HEK293 (cell line): Measurements from ENCODE around the gene RELT.
A peak's percentile ranks its signal among the peaks of the same experiment; 100 is the strongest.

Experiments used
- CTCF ChIA-PET: fragments of 350-600 bp; formaldehyde crosslinking; extraction: SDS; loops from one replicate; lab custom pipeline; 2021; ENCODE audit warnings: antibody characterized with exemption; lab: Yijun Ruan, JAX
- POLR2A ChIA-PET: fragments of 300-600 bp; formaldehyde crosslinking; extraction: SDS; loops from one replicate; lab custom pipeline; 2020; ENCODE audit warnings: antibody characterized with exemption, inconsistent platforms; lab: Yijun Ruan, JAX
- H3K27ac ChIP-seq: fragments of 200-500 bp; sonication (Bioruptor generic); 2 replicates; pipeline ENCODE4 v1.5.1; 2014; ENCODE audit warnings: low read depth, low read length, control low read depth, inconsistent platforms; ENCODE audit errors: extremely low read depth
- H3K36me3 ChIP-seq, 2 experiments: fragments of 200-500 bp in 1 of 2; sonication (Bioruptor generic) in 1 of 2; 1 replicate in 1 of 2; 2 replicates in 1 of 2; pipeline ENCODE4 v1.5.1; 2014 to 2017; ENCODE audit warnings: inconsistent platforms in 2 of 2, low read length in 2 of 2; ENCODE audit not compliant: control insufficient read depth in 2 of 2, insufficient read depth in 1 of 2
- H3K4me1 ChIP-seq: fragments of 200-500 bp; sonication (Bioruptor generic); 2 replicates; pipeline ENCODE4 v1.5.1; 2014; ENCODE audit warnings: mild to moderate bottlenecking, low read length, inconsistent platforms; ENCODE audit not compliant: control insufficient read depth, insufficient read depth
- H3K4me3 ChIP-seq: 2 replicates; pipeline ENCODE4 v1.5.1; 2011; ENCODE audit warnings: low read depth, mild to moderate bottlenecking, control low read depth, low read length, moderate library complexity
- H3K9me3 ChIP-seq: fragments of 200-500 bp; sonication (Bioruptor generic); 2 replicates; pipeline ENCODE4 v1.5.1; 2014; ENCODE audit warnings: low read depth, low read length, inconsistent platforms; ENCODE audit not compliant: control insufficient read depth, insufficient read depth
- BCL11A ChIP-seq: fragments of 450-650 bp; formaldehyde crosslinking; IDR thresholded peaks from 2 replicates; pipeline ENCODE4 v1.5.1; 2016; ENCODE audit warnings: low read depth, missing biosample characterization, missing genetic modification characterization
- EGR2 ChIP-seq: fragments of 450-650 bp; formaldehyde crosslinking; IDR thresholded peaks from 2 replicates; pipeline ENCODE4 v1.5.1; 2016; ENCODE audit warnings: low read depth, missing biosample characterization, missing genetic modification characterization
- ZBTB20 ChIP-seq: fragments of 450-650 bp; formaldehyde crosslinking; IDR thresholded peaks from 2 replicates; pipeline ENCODE4 v1.5.1; 2016; ENCODE audit warnings: missing biosample characterization, missing genetic modification characterization
- ZBTB21 ChIP-seq: fragments of 450-650 bp; formaldehyde crosslinking; IDR thresholded peaks from 2 replicates; pipeline ENCODE4 v1.5.1; 2017; ENCODE audit warnings: missing biosample characterization, missing genetic modification characterization
- ZIC2 ChIP-seq: fragments of 450-650 bp; formaldehyde crosslinking; IDR thresholded peaks from 2 replicates; pipeline ENCODE4 v1.5.1; 2016; ENCODE audit warnings: missing biosample characterization, missing genetic modification characterization
- ZNF157 ChIP-seq: fragments of 450-650 bp; formaldehyde crosslinking; IDR thresholded peaks from 2 replicates; pipeline ENCODE4 v1.5.1; 2016; ENCODE audit warnings: missing biosample characterization, missing genetic modification characterization
- ZNF174 ChIP-seq: fragments of 450-650 bp; formaldehyde crosslinking; IDR thresholded peaks from 2 replicates; pipeline ENCODE4 v1.5.0; 2017; ENCODE audit warnings: missing biosample characterization, mild to moderate bottlenecking, missing genetic modification characterization
- ZNF2 ChIP-seq: fragments of 450-650 bp; formaldehyde crosslinking; IDR thresholded peaks from 2 replicates; pipeline ENCODE4 v1.5.1; 2016; ENCODE audit warnings: missing biosample characterization, missing genetic modification characterization
- ZNF202 ChIP-seq: fragments of 450-650 bp; formaldehyde crosslinking; IDR thresholded peaks from 2 replicates; pipeline ENCODE4 v1.5.1; 2016; ENCODE audit warnings: missing biosample characterization, missing genetic modification characterization, borderline replicate concordance
- ZNF350 ChIP-seq: fragments of 450-650 bp; formaldehyde crosslinking; IDR thresholded peaks from 2 replicates; pipeline ENCODE4 v1.5.0; 2017; ENCODE audit warnings: missing biosample characterization, mild to moderate bottlenecking, missing genetic modification characterization
- ZNF37A ChIP-seq: fragments of 450-650 bp; IDR thresholded peaks from 2 replicates; pipeline ENCODE4 v1.5.1; 2018; ENCODE audit warnings: missing biosample characterization, missing genetic modification characterization
- ZNF426 ChIP-seq: fragments of 450-650 bp; formaldehyde crosslinking; IDR thresholded peaks from 2 replicates; pipeline ENCODE4 v1.5.1; 2017; ENCODE audit warnings: missing biosample characterization, missing genetic modification characterization, mild to moderate bottlenecking, inconsistent platforms, moderate library complexity
- ZNF510 ChIP-seq: fragments of 450-650 bp; formaldehyde crosslinking; IDR thresholded peaks from 2 replicates; pipeline ENCODE4 v1.5.1; 2018; ENCODE audit warnings: mild to moderate bottlenecking, missing genetic modification characterization, missing biosample characterization; ENCODE audit not compliant: insufficient replicate concordance
- ZNF514 ChIP-seq: fragments of 450-650 bp; formaldehyde crosslinking; IDR thresholded peaks from 2 replicates; pipeline ENCODE4 v1.5.1; 2016; ENCODE audit warnings: missing biosample characterization, missing genetic modification characterization
- ZNF530 ChIP-seq: fragments of 450-650 bp; formaldehyde crosslinking; IDR thresholded peaks from 2 replicates; pipeline ENCODE4 v1.5.1; 2016; ENCODE audit warnings: low read depth, missing biosample characterization, missing genetic modification characterization
- ZNF629 ChIP-seq: fragments of 450-650 bp; formaldehyde crosslinking; IDR thresholded peaks from 2 replicates; pipeline ENCODE4 v1.5.1; 2017; ENCODE audit warnings: missing biosample characterization, missing genetic modification characterization
- ZNF654 ChIP-seq: fragments of 450-650 bp; formaldehyde crosslinking; IDR thresholded peaks from 2 replicates; pipeline ENCODE4 v1.5.1; 2016; ENCODE audit warnings: low read depth, missing biosample characterization, missing genetic modification characterization
- ZNF660 ChIP-seq: fragments of 450-650 bp; IDR thresholded peaks from 2 replicates; pipeline ENCODE4 v1.5.1; 2018; ENCODE audit warnings: missing biosample characterization, mild to moderate bottlenecking, missing genetic modification characterization
- ZNF747 ChIP-seq: fragments of 450-650 bp; formaldehyde crosslinking; IDR thresholded peaks from 2 replicates; pipeline ENCODE4 v1.5.1; 2016; ENCODE audit warnings: missing biosample characterization, missing genetic modification characterization
- ZNF785 ChIP-seq: fragments of 450-650 bp; formaldehyde crosslinking; IDR thresholded peaks from 2 replicates; pipeline ENCODE4 v1.5.1; 2016; ENCODE audit warnings: missing biosample characterization, missing genetic modification characterization
- ZSCAN30 ChIP-seq: fragments of 450-650 bp; IDR thresholded peaks from 2 replicates; pipeline ENCODE4 v1.5.1; 2018; ENCODE audit warnings: missing biosample characterization, mild to moderate bottlenecking, missing genetic modification characterization, moderate library complexity
- TF ChIP-seq, protein P1 (sequence below): fragments of 450-650 bp; formaldehyde crosslinking; IDR thresholded peaks from 2 replicates; pipeline ENCODE4 v1.5.1; 2016; ENCODE audit warnings: missing biosample characterization, missing genetic modification characterization
- TF ChIP-seq, protein P2 (sequence below): fragments of 450-650 bp; formaldehyde crosslinking; IDR thresholded peaks from 2 replicates; pipeline ENCODE4 v1.5.1; 2016; ENCODE audit warnings: missing biosample characterization, missing genetic modification characterization
- TF ChIP-seq, protein P3 (sequence below): fragments of 450-650 bp; formaldehyde crosslinking; IDR thresholded peaks from 2 replicates; pipeline ENCODE4 v1.5.1; 2016; ENCODE audit warnings: missing biosample characterization, missing genetic modification characterization

Gene RELT

DNA sequence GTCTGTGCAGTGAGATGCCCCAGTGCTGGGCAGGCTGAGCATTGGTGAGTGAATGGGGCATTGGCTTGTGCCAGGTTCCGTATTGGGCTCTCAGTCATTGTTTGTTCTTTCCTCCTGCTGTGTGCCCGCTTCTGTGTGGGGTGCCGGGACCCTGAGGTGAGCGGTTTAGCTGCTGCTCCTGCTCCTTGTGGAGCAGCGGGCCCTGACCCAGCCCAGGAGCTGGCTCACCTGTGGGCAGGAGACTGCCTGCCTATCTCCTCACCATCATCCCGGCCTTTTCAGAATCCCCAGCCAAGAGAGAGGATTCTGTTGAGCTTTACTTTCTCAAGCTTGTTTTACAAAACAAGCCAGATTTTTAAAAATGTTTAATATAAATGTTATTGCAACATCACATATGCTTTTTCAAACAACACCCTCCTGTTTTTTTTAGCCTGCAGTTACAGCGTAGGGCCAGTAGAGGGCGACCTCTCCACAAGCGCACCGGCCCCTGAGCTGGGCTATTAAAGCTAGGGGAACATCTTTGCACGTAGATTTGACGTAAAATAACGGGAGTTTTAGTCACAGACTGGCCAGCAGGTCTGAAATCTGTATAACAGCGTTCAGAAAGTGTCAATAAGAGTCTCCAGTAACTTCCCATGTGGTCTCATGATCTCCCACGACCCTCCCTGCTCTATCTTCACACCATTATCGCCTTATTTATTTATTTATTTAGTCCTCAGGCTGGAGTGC, 25.1 kb upstream of the RELT start:
- H3K9me3 ChIP-seq, result no peaks in the 10 kb centered on the region
- no peak overlapping the region for H3K27ac ChIP-seq
- H3K4me3 ChIP-seq, result no peak overlapping the region
- H3K4me1 ChIP-seq, result no peaks in the 10 kb centered on the region
- ChIA-PET CTCF (interaction anchor here (0.5 to 6.4 kb wide), 52 partner anchors 9 to 1045 kb away, joined by 3 to 95 read pairs (median 4); partner anchors contain the start of genes ARHGEF17, PLEKHB1 and RAB6A), POLR2A (interaction anchor here (0.5 to 1.0 kb wide), 5 partner anchors 28 to 310 kb away, joined by 3 to 8 read pairs (median 4); no protein-coding TSS in a partner anchor)
- H3K36me3 ChIP-seq, result peaks cover 0 to 16% of the 10 kb centered on the region in 2 experiments; a peak in 1 of 3 replicates
- TF ChIP-seq, protein P1, sequence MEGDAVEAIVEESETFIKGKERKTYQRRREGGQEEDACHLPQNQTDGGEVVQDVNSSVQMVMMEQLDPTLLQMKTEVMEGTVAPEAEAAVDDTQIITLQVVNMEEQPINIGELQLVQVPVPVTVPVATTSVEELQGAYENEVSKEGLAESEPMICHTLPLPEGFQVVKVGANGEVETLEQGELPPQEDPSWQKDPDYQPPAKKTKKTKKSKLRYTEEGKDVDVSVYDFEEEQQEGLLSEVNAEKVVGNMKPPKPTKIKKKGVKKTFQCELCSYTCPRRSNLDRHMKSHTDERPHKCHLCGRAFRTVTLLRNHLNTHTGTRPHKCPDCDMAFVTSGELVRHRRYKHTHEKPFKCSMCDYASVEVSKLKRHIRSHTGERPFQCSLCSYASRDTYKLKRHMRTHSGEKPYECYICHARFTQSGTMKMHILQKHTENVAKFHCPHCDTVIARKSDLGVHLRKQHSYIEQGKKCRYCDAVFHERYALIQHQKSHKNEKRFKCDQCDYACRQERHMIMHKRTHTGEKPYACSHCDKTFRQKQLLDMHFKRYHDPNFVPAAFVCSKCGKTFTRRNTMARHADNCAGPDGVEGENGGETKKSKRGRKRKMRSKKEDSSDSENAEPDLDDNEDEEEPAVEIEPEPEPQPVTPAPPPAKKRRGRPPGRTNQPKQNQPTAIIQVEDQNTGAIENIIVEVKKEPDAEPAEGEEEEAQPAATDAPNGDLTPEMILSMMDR (tag by site-specific recombination), result peak; percentile 60
- TF ChIP-seq ZNF629 (tag by site-specific recombination) (peak; percentile 88), ZNF747 (tag by site-specific recombination) (no peak), ZSCAN30 (tag by site-specific recombination) (no peak), ZNF174 (tag by site-specific recombination) (no peak), ZNF37A (no peak), EGR2 (tag by site-specific recombination) (no peak), ZNF510 (tag by site-specific recombination) (no peak), ZIC2 (tag by site-specific recombination) (peak; percentile 40), ZNF660 (tag by site-specific recombination) (peak; percentile 34; the same call in 1 of the 2 replicates), ZNF785 (no peak), ZNF202 (tag by site-specific recombination) (no peak), ZNF514 (tag by site-specific recombination) (no peak), ZNF2 (0 out of 2 replicates have a peak, but pooled peaks have one; percentile 22), ZNF530 (no peak), ZNF157 (no peak), ZBTB21 (tag by site-specific recombination) (peak; percentile 79; the same call in 1 of the 2 replicates), ZNF426 (tag by site-specific recombination) (no peak), ZNF350 (tag by site-specific recombination) (no peak), BCL11A (no peak), ZNF654 (peak; percentile 68), ZBTB20 (tag by site-specific recombination) (0 out of 2 replicates have a peak, but pooled peaks have one; percentile 46)
- TF ChIP-seq, protein P2, sequence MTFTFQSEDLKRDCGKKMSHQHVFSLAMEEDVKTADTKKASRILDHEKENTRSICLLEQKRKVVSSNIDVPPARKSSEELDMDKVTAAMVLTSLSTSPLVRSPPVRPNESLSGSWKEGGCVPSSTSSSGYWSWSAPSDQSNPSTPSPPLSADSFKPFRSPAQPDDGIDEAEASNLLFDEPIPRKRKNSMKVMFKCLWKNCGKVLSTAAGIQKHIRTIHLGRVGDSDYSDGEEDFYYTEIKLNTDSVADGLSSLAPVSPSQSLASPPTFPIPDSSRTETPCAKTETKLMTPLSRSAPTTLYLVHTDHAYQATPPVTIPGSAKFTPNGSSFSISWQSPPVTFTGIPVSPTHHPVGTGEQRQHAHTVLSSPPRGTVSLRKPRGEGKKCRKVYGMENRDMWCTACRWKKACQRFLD (tag by site-specific recombination), result no peak
- TF ChIP-seq, protein P3, sequence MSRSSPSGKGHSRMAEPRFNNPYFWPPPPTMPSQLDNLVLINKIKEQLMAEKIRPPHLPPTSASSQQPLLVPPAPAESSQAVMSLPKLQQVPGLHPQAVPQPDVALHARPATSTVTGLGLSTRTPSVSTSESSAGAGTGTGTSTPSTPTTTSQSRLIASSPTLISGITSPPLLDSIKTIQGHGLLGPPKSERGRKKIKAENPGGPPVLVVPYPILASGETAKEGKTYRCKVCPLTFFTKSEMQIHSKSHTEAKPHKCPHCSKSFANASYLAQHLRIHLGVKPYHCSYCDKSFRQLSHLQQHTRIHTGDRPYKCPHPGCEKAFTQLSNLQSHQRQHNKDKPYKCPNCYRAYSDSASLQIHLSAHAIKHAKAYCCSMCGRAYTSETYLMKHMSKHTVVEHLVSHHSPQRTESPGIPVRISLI (tag by site-specific recombination), result peak; percentile 38; the same call in 1 of the 2 replicates
